ENCODE measurements around the gene SPRR2E.

GRCh38 chr1:153071511-153071910, 22.8 kb downstream of the SPRR2E start, which contains the start of gene SPRR2B:
- TF ChIP-seq CTCF (IDR thresholded peaks at IDR 0.05): no peak
- TF ChIP-seq POLR2AphosphoS5 (IDR thresholded peaks at IDR 0.05): no peak
- TF ChIP-seq POLR2A (IDR thresholded peaks at IDR 0.05): no peak
